Urinary bladder (tissue), 4 donors: ENCODE results near the gene ADAM12. TPM values are rescaled to one million over a fixed set of nuclear protein-coding genes. Genes with fewer than 3 reads are reported as not detected.
"Not testable (repeated sequence)": the region's sequence is repeated elsewhere in the genome, so short reads cannot be mapped to it uniquely, and the experiment has no call there.

Experiments used
- DNase-seq: peaks from one replicate; pipeline ENCODE4 v3.0.0-alpha.2; 2015; ENCODE audit errors: extremely low spot score
- H3K27ac ChIP-seq: one replicate; pipeline ENCODE4 v1.5.1; 2013; ENCODE audit warnings: low read depth, mild to moderate bottlenecking, moderate library complexity
- H3K36me3 ChIP-seq: one replicate; pipeline ENCODE4 v1.6.1; 2013; ENCODE audit warnings: mild to moderate bottlenecking, moderate library complexity; ENCODE audit not compliant: insufficient read depth
- H3K4me1 ChIP-seq: one replicate; pipeline ENCODE4 v1.6.1; 2013; ENCODE audit warnings: mild to moderate bottlenecking, moderate library complexity; ENCODE audit not compliant: insufficient read depth
- H3K4me3 ChIP-seq: one replicate; pipeline ENCODE4 v1.5.1; 2013; ENCODE audit warnings: low read depth, low read length
- WGBS: extraction: QIAGEN DNeasy Blood & Tissue Kit; methylation state at CpG from one replicate; pipeline ENCODE4 v1.1.7; 2013; 5-methylcytosine and 5-hydroxymethylcytosine counted together
- polyA plus RNA-seq: library from polyadenylated mRNA; stranded (reverse); fragments of 200-250 nt; gene quantifications from one replicate; pipeline ENCODE4 v1.2.3, GENCODE V29; 2013
- total RNA-seq: library from RNA; depleted of rRNA; stranded (reverse); fragments of >200 nt; gene quantifications from one replicate; pipeline ENCODE4 v1.2.3, GENCODE V29; 2014
- donor health status: healthy with polysubstance abuse.
- donor health status: healthy.

The ADAM12 gene
- total and polyA plus RNA-seq, 2 donors: 2.1 to 95.0 TPM

- H3K36me3 ChIP-seq: no peaks in the 10 kb centered on the region
- no peaks in the 10 kb centered on the region for H3K4me1 ChIP-seq
- 84% methylated on average over 14 of the region's 14 CpGs for WGBS
- H3K27ac ChIP-seq: no peak overlapping the region
- H3K4me3 ChIP-seq: no peak overlapping the region
- DNase-seq: no peak
Observed at GRCh38 chr10:126175641-126176262, 212.5 kb downstream of the ADAM12 start.

- no CpG with 5 or more reads among the region's 1 CpG for WGBS
- H3K4me3 ChIP-seq, H3K27ac ChIP-seq, DNase-seq, H3K36me3 ChIP-seq, H3K4me1 ChIP-seq: not testable (repeated sequence)
Observed at GRCh38 chr10:126172755-126173154, 215.5 kb downstream of the ADAM12 start.

- Histone ChIP-seq H3K4me3 (no peak overlapping the region), H3K27ac (no peak overlapping the region), H3K4me1 (no peaks in the 10 kb centered on the region), H3K36me3 (no peaks in the 10 kb centered on the region)
- DNase-seq: peak; percentile 23
- WGBS: 67% methylated on average over 5 of the region's 5 CpGs
Observed at GRCh38 chr10:126171555-126171954, 216.7 kb downstream of the ADAM12 start.

DNA sequence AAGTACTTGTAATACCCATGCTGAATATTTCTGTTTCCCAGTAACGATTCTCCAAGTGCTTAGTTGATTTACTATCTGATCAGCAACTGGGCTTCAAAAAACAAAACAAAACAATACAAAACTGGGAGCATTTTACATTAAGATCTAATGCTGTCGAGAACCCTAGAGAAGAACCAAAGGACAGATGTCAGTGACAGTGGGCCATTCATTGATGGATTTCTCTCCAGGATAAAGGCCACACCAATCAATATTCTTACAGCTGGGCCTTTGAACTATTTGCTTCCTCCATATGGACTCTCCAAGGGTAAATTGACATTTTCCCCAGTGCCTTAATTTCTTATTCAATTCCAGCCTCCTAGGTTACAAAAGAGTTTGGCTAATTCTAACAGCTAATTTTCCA, 217.5 kb downstream of the ADAM12 start:
- WGBS: 71% methylated on average over 2 of the region's 2 CpGs
- DNase-seq: no peak
- H3K36me3 ChIP-seq: no peaks in the 10 kb centered on the region
- no peak overlapping the region for H3K27ac ChIP-seq
- H3K4me1 ChIP-seq: no peaks in the 10 kb centered on the region
- no peak overlapping the region for H3K4me3 ChIP-seq

DNA sequence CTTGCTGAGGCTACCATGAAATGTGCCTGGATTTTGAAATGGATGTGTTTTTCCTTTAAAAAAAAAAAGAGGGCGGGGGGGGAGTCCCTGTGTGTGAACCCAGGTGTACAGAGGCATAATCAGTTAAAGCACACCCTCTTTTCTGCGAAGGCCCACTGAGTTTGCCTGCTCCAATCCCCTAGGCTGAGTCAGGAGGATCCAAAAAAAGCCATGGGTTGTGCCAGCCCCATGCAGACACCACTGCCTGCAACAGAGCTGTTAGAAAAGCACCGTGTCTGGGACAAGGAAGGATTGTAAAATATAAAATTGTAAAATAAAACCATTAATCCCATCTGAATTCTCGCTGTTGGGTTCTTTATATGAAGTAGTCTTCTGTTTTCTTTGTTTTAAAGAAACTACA, 217.9 kb downstream of the ADAM12 start:
- no peak overlapping the region for H3K4me3 ChIP-seq
- no peaks in the 10 kb centered on the region for H3K4me1 ChIP-seq
- no peaks in the 10 kb centered on the region for H3K36me3 ChIP-seq
- WGBS: 82% methylated on average over 4 of the region's 4 CpGs
- no peak overlapping the region for H3K27ac ChIP-seq
- DNase-seq: no peak

DNA sequence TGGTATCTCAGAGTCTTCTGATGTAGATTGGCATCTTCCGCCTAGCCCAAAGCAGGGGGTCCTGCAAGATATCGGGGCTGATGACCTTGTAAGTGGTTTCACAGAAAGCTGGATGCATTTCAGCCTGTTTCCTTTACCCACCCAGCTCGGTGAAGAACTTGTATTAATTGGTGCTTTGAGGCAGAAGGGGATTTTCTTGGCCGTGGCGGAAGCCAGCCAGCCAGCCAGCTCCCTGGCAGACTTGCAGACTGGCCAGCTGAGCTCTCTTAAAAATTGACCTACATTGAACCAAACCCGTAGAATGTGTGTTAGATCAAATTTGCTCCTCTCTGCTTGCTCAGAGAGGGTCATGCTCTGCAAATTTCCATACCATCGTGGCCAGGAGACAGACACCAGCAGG, 218.4 kb downstream of the ADAM12 start:
- Histone ChIP-seq H3K4me1 (no peaks in the 10 kb centered on the region), H3K36me3 (no peaks in the 10 kb centered on the region), H3K4me3 (no peak overlapping the region), H3K27ac (no peak overlapping the region)
- no peak for DNase-seq
- 78% methylated on average over 7 of the region's 7 CpGs for WGBS

DNA sequence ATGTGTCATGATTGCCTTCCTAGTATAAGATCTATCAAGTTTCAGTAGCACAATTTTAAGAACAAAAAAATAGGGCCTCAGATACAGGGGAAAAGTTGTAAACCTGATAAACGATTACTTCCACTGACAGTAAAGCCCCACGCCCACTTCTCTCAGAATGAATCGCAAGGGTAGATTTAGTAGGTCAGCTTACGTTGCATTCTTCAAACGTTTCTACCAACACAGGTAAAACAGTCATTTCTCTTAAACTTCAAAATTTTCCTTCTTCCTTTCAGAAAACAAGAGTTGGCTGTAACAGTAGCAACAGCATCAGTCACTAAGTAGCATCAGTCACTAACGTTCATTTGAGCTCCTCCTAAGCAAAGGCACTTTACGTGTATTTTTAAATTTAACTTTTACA, 221.5 kb downstream of the ADAM12 start:
- no peaks in the 10 kb centered on the region for H3K36me3 ChIP-seq
- 90% methylated on average over 7 of the region's 7 CpGs for WGBS

GRCh38 chr10:126165874-126166273, 222.4 kb downstream of the ADAM12 start:
- H3K27ac ChIP-seq: no peak overlapping the region
- no peaks in the 10 kb centered on the region for H3K4me1 ChIP-seq
- no peaks in the 10 kb centered on the region for H3K36me3 ChIP-seq
- no peak overlapping the region for H3K4me3 ChIP-seq
- no peak for DNase-seq
- WGBS: 94% methylated on average over 2 of the region's 2 CpGs

More for the DNA sequence above, 221.5 kb downstream of the ADAM12 start:
- no peak overlapping the region for H3K27ac ChIP-seq
- H3K4me3 ChIP-seq: no peak overlapping the region
- DNase-seq: no peak
- no peaks in the 10 kb centered on the region for H3K4me1 ChIP-seq

GRCh38 chr10:126163506-126163905, 224.8 kb downstream of the ADAM12 start:
- no peak for DNase-seq
- H3K4me3 ChIP-seq: no peak overlapping the region
- no peaks in the 10 kb centered on the region for H3K36me3 ChIP-seq
- no peak overlapping the region for H3K27ac ChIP-seq
- WGBS: 87% methylated on average over 4 of the region's 4 CpGs
- no peaks in the 10 kb centered on the region for H3K4me1 ChIP-seq

DNA sequence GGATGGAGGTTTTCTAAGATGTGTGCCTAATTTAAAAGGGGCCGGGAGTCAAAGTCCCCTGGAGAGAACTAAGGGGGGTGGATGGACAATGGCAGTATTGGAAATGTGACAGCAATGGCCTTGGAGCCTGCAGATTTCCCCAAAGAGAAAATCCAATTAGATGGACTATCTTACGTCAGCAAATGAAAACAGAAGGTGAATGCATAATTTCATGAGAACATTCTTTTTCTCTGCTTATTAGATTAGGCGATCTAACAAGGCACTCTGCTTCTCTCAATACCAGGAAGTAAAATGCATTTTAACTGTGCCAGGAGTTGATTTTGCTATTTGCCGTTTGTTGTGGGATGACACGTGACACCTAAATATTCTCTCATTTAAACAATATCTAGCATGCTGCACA, 226.6 kb downstream of the ADAM12 start:
- Histone ChIP-seq H3K36me3 (no peaks in the 10 kb centered on the region), H3K4me1 (no peaks in the 10 kb centered on the region), H3K27ac (no peak overlapping the region), H3K4me3 (no peak overlapping the region)
- WGBS: 74% methylated on average over 5 of the region's 5 CpGs
- DNase-seq: no peak

DNA sequence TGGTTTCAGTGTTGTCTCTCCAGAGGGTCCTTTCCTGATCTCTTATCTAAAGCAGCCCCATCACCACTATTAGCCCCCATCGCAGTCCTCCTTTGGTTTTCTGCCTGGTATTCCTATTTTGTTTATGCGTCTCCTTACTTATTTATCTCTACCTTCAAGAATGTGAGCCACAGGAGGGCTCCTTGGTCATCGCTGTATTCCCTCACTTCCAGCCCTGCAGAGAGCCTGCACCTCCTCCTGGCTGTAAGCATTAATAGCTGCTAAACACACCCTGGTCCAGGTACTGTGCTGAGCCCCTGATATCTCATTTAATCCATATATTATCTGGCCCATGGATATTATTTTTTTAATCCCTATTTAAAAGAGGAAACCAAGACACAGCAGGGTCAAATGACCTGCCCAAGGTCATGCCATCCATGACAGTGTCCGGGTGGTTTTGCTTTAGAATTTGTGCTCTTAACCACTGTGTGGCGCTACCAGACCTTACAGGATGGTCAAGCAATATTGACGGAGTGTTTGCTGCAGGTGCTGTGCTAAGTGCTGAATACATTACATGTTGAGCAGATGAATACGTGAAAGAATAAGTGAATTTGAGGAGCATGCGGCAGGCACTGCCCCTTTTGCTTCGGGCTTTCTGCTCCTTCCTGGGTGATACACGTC, 227.2 kb downstream of the ADAM12 start:
- no peak overlapping the region for H3K27ac ChIP-seq
- no peak overlapping the region for H3K4me3 ChIP-seq
- no peaks in the 10 kb centered on the region for H3K36me3 ChIP-seq
- H3K4me1 ChIP-seq: no peaks in the 10 kb centered on the region
- WGBS: 88% methylated on average over 10 of the region's 10 CpGs
- DNase-seq: no peak

GRCh38 chr10:126160571-126160970, 227.7 kb downstream of the ADAM12 start:
- no peak for DNase-seq
- 78% methylated on average over 5 of the region's 5 CpGs for WGBS
- Histone ChIP-seq H3K4me3 (no peak overlapping the region), H3K36me3 (no peaks in the 10 kb centered on the region), H3K4me1 (no peaks in the 10 kb centered on the region), H3K27ac (no peak overlapping the region)

DNA sequence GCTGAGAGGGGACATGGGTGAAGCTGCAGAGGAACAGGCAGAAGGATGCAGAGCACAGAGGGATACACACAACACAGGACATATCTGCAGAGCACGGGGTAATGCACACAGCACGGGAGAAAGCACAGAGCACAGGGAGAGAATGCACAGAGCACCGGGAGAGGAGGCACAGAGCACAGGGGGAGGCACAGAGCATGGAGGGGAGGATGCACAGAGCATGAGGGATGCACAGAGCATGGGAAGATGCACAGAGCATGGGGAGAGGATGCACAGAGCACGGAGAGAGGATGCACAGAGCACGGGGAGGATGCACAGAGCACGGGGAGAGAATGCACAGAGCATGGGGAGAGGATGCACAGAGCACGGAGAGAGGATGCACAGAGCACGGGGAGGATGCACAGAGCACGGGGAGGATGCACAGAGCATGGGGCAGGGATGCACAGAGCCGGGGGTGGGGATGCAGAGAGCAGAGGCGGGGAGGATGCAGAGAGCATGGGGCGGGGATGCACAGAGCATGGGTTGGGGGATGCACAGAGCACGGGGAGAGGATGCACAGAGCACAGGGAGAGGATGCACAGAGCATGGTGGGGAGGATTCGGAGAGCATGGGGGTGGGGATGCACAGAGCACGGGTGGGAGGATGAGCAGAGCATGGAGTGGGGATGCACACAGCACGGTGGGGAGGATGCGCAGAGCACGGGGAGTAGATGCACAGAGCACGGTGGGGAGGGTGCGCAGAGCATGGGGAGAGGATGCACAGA, 230.0 kb downstream of the ADAM12 start:
- 78% methylated on average over 20 of the region's 20 CpGs for WGBS
- no peak for DNase-seq
- no peak overlapping the region for H3K4me3 ChIP-seq
- no peaks in the 10 kb centered on the region for H3K36me3 ChIP-seq
- no peak overlapping the region for H3K27ac ChIP-seq
- no peaks in the 10 kb centered on the region for H3K4me1 ChIP-seq

DNA sequence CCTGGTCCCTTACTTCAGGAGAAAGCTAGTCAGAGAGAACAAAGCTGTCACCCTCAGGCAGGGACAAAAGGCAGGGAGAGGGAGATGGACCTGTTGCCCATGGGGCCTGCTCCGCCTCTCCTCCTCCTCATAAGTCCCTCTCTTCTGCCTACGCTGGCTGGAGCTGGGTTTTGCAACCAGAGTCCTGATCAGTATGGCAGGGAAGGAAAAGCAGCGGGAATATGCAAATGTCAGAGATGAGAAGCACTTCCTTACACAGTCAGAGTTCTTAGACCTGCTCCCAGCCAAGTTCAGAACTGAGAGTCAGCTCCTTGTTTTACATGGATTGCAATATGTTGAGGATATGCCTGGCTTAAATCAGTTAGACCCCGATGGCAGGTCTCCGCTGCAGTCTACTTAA, 231.1 kb downstream of the ADAM12 start:
- H3K36me3 ChIP-seq: no peaks in the 10 kb centered on the region
- no peak overlapping the region for H3K4me3 ChIP-seq

More for the DNA sequence above, 231.1 kb downstream of the ADAM12 start:
- no peak overlapping the region for H3K27ac ChIP-seq
- H3K4me1 ChIP-seq: no peaks in the 10 kb centered on the region
- WGBS: 75% methylated on average over 5 of the region's 5 CpGs
- DNase-seq: no peak
